ENCODE results near the gene TMEM145.
"Not testable (repeated sequence)": the region's sequence is repeated elsewhere in the genome, so short reads cannot be mapped to it uniquely, and the experiment has no call there.

The TMEM145 gene

GRCh38 chr19:42316223-42317211, 3.4 kb downstream of the TMEM145 start:
- no peak for DNase-seq

GRCh38 chr19:42317535-42317934, 4.4 kb downstream of the TMEM145 start:
- no peak for DNase-seq

GRCh38 chr19:42322305-42322704, 9.2 kb downstream of the TMEM145 start:
- no peak for DNase-seq

GRCh38 chr19:42323473-42323851, 10.4 kb downstream of the TMEM145 start:
- DNase-seq = no peak

GRCh38 chr19:42323852-42324654, 10.9 kb downstream of the TMEM145 start:
- DNase-seq = peak; percentile 13

- DNase-seq = peak; percentile 5
Observed at GRCh38 chr19:42324655-42325307, 11.7 kb downstream of the TMEM145 start.

GRCh38 chr19:42325308-42325895, 12.3 kb downstream of the TMEM145 start, which contains the start of gene MEGF8:
MEGF8 (plus strand) TSS chr19:42325635; CDS start chr19:42326244, 609 bp downstream.
- DNase-seq = peak; percentile 98

- DNase-seq = no peak
Observed at GRCh38 chr19:42325896-42326771, 13.0 kb downstream of the TMEM145 start.

GRCh38 chr19:42326969-42327368, 13.9 kb downstream of the TMEM145 start:
- no peak for DNase-seq

- no peak for DNase-seq
Observed at GRCh38 chr19:42327381-42327780, 14.3 kb downstream of the TMEM145 start.

GRCh38 chr19:42328106-42328505, 15.0 kb downstream of the TMEM145 start:
- no peak for DNase-seq

- DNase-seq = no peak
Observed at GRCh38 chr19:42328854-42329253, 15.7 kb downstream of the TMEM145 start.

- no peak for DNase-seq
Observed at GRCh38 chr19:42330241-42330711, 17.2 kb downstream of the TMEM145 start.

GRCh38 chr19:42331333-42331732, 18.2 kb downstream of the TMEM145 start:
- DNase-seq = not testable (repeated sequence)

GRCh38 chr19:42332059-42332458, 18.9 kb downstream of the TMEM145 start:
- no peak for DNase-seq

GRCh38 chr19:42333018-42333417, 19.9 kb downstream of the TMEM145 start:
- no peak for DNase-seq

GRCh38 chr19:42333975-42334696, 21.0 kb downstream of the TMEM145 start:
- DNase-seq = no peak

GRCh38 chr19:42334697-42335373, 21.7 kb downstream of the TMEM145 start:
- DNase-seq = no peak

GRCh38 chr19:42335374-42335936, 22.3 kb downstream of the TMEM145 start:
- no peak for DNase-seq

GRCh38 chr19:42335971-42336370, 22.9 kb downstream of the TMEM145 start:
- DNase-seq = no peak

Measured in stimulated activated naive CD4-positive, alpha-beta T cell treated with Interleukin-2 at 50 U/mL for 16 hours (primary cell).